Erythroblast (primary cell): ENCODE results near the gene CDHR3.

Experiments
- GATA1 ChIP-seq: IDR thresholded peaks from 2 replicates; pipeline ENCODE4 v1.6.1; 2011; ENCODE audit warnings: low read depth, mild to moderate bottlenecking, control low read depth, low read length, moderate library complexity
- POLR2A ChIP-seq: IDR thresholded peaks from 2 replicates; pipeline ENCODE4 v1.6.1; 2011; ENCODE audit warnings: mild to moderate bottlenecking, low read length

GRCh38 chr7:105963038-105963667 lies at the start of gene CDHR3:
- TF ChIP-seq POLR2A (no peak), GATA1 (no peak)
